HG02852 (cell line): Measurements from ENCODE around the gene PCDHGB2.
"Not testable (repeated sequence)": the region's sequence is repeated elsewhere in the genome, so short reads cannot be mapped to it uniquely, and the experiment has no call there.

Source experiments
- ATAC-seq: cut with Tn5 transposase; IDR thresholded peaks from one replicate; pipeline ENCODE4 v1.9.1; 2021; ENCODE audit warnings: mild to moderate bottlenecking, moderate library complexity; ENCODE audit not compliant: unreplicated experiment

Gene PCDHGB2

GRCh38 chr5:141383345-141383744, 23.6 kb downstream of the PCDHGB2 start:
- ATAC-seq = no peak

GRCh38 chr5:141384471-141385267, 24.9 kb downstream of the PCDHGB2 start:
- no peak for ATAC-seq

DNA sequence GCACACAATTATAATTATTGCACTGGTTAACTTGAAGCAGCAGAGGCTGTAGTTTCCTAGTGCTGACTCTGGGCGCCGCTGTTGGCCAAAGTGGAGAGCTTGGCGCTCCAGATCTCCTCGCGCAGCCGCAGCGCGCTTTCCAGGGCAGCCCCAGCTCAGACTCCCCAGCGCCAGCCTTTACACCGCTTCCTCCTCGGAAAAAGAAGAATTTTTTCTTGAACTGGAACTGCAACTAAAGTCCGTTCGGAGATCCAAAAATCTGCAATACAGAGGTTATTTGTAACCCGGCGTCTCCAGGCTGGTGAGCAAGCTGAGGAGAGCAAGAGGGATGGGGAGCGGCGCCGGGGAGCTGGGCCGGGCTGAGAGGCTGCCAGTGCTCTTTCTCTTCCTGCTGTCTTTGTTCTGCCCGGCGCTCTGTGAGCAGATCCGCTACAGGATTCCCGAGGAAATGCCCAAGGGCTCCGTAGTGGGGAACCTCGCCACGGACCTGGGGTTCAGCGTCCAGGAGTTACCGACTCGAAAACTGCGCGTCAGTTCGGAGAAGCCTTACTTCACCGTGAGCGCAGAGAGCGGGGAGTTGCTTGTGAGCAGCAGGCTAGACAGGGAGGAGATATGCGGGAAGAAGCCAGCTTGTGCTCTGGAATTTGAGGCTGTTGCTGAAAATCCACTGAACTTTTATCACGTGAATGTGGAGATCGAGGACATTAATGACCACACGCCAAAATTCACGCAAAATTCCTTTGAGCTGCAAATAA, 27.9 kb downstream of the PCDHGB2 start, which contains the start of gene PCDHGB4:
PCDHGB4 (plus strand) TSS at position 142 of the 755 bp plus-strand sequence; CDS start at position 329, 187 bp downstream.
- ATAC-seq = peak; percentile 87

DNA sequence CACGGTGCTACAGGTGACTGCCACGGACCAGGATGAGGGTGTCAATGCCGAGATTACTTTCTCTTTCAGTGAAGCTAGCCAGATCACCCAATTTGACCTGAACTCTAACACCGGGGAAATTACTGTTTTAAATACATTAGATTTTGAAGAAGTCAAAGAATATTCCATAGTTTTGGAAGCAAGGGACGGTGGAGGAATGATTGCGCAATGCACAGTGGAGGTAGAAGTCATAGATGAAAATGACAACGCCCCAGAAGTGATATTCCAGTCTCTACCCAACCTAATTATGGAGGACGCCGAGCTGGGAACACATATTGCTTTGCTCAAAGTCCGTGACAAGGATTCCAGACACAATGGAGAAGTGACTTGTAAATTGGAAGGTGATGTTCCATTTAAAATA, 28.9 kb downstream of the PCDHGB2 start:
- ATAC-seq = no peak

DNA sequence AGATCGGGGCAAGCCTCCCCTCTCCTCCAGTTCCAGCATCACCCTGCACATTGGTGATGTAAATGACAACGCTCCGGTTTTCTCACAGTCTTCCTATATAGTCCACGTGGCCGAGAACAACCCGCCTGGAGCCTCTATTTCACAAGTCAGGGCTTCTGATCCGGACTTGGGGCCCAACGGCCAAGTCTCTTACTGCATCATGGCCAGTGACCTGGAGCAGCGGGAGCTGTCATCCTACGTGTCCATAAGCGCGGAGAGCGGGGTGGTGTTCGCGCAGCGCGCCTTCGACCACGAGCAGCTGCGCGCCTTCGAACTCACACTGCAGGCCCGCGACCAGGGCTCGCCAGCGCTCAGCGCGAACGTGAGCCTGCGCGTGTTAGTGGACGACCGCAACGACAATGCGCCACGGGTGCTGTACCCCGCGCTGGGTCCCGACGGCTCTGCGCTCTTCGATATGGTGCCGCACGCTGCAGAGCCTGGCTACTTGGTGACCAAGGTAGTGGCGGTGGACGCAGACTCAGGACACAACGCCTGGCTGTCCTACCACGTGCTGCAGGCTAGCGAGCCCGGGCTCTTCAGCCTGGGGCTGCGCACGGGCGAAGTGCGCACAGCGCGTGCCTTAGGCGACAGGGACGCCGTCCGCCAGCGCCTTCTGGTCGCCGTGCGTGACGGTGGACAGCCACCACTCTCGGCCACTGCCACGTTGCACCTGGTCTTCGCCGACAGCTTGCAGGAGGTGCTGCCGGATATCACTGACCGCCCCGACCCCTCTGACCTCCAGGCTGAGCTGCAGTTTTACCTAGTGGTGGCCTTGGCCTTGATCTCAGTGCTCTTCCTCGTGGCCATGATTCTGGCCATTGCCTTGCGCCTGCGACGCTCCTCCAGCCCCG, 29.6 kb downstream of the PCDHGB2 start:
- ATAC-seq = no peak

DNA sequence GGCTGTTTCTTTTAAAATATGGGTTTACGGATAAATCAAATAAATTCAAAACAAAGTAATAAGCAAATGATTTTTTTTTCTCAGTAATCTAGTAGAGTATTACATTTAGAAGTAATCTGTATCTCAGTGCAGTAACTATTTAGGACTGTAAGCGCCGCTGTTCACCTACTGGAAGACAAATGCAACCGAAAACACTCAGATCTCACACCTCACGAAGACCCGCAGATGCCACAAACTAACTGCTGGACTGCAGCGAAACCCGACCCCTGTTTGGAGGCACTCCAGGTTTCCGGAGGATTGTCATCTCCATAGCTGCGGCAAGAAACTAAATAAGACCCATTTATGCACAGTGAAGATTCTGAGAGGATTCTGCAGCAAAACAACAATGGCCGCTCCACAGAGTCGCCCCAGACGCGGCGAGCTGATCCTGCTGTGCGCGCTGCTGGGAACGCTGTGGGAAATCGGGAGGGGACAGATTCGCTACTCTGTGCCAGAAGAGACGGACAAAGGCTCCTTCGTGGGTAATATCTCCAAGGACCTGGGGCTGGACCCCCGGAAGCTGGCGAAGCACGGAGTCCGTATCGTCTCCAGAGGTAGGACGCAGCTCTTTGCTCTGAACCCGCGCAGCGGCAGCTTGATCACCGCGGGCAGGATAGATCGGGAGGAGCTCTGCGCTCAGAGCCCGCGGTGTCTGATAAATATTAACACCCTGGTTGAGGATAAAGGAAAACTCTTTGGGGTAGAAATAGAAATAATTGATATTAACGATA, 32.8 kb downstream of the PCDHGB2 start, which contains the start of gene PCDHGA8:
PCDHGA8 (plus strand) TSS at position 205 of the 770 bp plus-strand sequence; CDS start at position 386, 181 bp downstream.
- no peak for ATAC-seq

- no peak for ATAC-seq
Observed at GRCh38 chr5:141393267-141393666, 33.5 kb downstream of the PCDHGB2 start.

- not testable (repeated sequence) for ATAC-seq
Observed at GRCh38 chr5:141394401-141395187, 34.8 kb downstream of the PCDHGB2 start.

DNA sequence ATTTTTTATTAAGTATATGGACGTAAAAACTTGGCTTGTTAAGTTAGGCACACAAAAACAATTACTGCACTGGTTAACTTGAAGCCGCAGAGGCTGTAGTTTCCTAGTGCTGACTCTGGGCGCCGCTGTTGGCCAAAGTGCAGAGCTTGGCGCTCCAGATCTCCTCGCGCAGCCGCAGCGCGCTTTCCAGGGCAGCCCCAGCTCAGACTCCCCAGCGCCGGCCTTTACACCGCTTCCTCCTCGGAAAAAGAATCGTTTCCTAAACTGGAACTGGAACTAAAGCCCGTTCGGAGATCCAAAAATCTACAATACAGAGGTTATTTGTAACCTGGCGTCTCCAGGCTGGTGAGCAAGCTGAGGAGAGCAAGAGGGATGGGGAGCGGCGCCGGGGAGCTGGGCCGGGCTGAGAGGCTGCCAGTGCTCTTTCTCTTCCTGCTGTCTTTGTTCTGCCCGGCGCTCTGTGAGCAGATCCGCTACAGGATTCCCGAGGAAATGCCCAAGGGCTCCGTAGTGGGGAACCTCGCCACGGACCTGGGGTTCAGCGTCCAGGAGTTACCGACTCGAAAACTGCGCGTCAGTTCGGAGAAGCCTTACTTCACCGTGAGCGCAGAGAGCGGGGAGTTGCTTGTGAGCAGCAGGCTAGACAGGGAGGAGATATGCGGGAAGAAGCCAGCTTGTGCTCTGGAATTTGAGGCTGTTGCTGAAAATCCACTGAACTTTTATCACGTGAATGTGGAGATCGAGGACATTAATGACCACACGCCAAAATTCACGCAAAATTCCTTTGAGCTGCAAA, 38.2 kb downstream of the PCDHGB2 start, which contains the start of gene PCDHGB5:
PCDHGB5 (plus strand) TSS at position 192 of the 796 bp plus-strand sequence; CDS start at position 373, 181 bp downstream.
- peak; percentile 98 for ATAC-seq

DNA sequence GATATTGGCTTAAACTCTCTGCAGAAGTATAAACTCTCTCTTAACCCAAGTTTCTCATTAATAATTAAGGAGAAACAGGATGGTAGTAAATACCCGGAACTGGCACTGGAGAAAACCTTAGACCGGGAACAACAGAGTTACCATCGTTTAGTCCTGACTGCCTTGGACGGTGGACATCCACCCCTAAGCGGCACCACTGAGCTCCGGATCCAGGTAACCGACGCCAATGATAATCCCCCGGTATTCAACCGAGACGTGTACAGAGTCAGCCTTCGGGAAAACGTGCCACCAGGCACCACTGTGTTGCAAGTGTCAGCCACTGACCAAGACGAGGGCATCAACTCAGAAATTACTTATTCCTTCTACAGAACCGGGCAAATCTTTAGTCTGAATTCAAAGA, 38.8 kb downstream of the PCDHGB2 start:
- no peak for ATAC-seq

GRCh38 chr5:141399555-141400258, 39.9 kb downstream of the PCDHGB2 start:
- no peak for ATAC-seq

DNA sequence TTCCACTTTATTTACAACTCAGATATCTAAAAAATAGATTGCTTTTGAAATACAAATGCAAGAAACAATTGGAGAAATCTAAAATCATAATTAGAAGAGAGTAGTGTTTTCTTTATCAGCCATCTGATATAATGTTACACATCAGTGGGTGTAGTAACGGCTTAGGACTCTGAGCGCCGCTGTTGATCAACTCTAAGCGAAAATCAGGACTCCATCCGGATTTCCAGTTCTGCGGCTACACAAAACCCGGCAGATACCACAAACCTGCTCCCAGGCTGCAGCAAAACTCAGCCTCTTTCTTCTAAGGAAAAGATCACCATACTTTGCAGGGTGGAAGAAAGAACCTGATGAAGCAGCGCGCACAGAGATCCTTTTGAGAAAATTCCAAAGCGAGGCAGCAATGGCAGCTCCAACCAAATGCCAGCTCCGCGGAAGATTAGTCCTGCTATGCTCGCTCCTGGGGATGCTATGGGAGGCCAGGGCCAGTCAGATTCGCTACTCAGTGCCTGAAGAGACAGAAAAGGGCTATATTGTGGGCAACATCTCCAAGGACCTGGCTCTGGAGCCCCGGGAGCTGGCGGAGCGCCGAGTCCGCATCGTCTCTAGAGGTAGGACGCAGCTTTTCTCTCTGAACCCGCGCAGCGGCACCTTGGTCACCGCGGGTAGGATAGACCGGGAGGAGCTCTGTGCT, 42.9 kb downstream of the PCDHGB2 start, which contains the start of gene PCDHGA9:
PCDHGA9 (plus strand) TSS at position 226 of the 691 bp plus-strand sequence; CDS start at position 401, 175 bp downstream.
- no peak for ATAC-seq

DNA sequence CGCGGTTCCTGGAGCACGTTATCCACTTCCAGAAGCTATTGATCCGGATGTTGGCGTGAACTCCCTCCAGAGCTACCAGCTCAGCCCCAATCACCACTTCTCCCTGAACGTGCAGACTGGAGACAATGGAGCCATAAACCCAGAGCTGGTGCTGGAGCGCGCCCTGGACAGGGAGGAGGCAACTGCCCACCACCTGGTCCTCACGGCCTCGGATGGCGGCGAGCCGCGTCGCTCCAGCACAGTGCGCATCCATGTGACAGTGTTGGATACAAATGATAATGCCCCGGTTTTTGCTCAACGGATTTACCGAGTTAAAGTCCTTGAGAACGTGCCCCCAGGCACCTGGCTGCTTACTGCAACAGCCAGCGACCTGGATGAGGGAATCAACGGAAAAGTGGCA, 43.6 kb downstream of the PCDHGB2 start:
- ATAC-seq = no peak

DNA sequence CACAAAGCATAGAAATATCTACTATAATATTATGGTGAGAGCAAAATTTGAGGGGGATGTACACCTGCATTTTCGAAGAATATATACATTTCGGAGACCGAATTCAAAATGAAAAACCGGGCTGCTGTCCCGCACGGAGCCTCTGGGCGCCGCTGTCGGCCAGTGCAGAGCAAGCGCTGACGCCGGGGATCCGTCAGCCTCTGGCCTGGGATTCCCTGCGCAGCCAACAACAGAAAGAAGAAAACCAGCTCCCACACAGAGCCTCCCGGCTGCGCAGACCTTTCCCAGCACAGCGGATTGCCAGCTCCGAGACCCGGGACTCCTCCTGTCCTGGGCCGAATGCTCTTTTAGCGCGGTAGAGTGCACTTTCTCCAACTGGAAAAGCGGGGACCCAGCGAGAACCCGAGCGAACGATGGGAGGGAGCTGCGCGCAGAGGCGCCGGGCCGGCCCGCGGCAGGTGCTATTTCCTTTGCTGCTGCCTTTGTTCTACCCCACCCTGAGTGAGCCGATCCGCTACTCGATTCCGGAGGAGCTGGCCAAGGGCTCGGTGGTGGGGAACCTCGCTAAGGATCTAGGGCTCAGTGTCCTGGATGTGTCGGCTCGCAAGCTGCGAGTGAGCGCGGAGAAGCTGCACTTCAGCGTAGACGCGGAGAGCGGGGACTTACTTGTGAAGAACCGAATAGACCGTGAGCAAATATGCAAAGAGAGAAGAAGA, 48.2 kb downstream of the PCDHGB2 start, which contains the start of gene PCDHGB6:
PCDHGB6 (plus strand) TSS at position 232 of the 716 bp plus-strand sequence; CDS start at position 414, 182 bp downstream.
- peak; percentile 67 for ATAC-seq

DNA sequence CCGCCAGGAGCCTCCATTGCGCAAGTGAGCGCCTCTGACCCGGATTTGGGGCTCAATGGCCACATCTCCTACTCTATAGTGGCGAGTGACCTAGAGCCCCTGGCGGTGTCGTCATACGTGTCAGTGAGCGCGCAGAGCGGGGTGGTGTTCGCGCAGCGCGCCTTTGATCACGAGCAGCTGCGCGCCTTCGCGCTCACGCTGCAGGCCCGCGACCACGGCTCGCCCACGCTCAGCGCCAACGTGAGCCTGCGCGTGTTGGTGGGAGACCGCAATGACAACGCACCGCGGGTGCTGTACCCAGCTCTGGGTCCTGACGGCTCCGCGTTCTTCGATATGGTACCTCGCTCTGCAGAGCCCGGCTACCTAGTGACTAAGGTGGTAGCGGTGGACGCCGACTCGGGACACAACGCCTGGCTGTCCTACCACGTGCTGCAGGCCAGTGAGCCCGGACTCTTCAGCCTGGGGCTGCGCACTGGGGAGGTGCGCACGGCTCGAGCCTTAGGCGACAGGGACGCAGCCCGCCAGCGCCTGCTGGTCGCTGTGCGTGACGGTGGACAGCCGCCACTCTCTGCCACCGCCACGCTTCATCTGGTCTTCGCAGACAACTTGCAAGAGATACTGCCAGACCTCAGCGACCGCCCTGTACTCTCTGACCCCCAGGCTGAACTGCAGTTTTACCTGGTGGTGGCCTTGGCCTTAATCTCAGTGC, 50.0 kb downstream of the PCDHGB2 start:
- ATAC-seq = no peak

DNA sequence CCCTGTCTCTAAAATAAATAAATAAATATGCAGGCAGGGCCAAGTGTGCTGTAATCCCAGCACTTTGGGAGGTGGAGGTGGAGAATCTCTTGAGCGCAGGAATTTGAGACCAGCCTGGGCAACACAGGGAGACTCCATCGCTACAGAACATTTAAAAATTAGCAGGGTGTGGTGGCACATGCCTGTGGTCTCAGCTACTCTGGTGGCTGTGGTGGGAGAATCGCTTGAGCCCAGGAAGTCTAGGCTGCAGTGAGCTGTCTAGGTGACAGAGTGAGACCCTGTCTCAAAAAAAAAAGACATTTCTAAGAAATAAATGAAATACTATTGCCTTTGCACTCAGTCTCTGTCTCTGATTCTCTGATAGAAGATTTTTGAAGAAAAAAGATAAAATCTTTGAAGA, 51.8 kb downstream of the PCDHGB2 start:
- ATAC-seq = no peak
